Loucy (cell line): Measurements from ENCODE around the gene POLR3E.

ENCODE experiments used
- EZH2phosphoT487 ChIP-seq: fragments of 200-600 bp; IDR thresholded peaks from 2 replicates; pipeline ENCODE4 v1.6.1; 2018; ENCODE audit warnings: antibody characterized with exemption, mild to moderate bottlenecking, moderate library complexity, borderline replicate concordance
- TF ChIP-seq, protein P1 (sequence below): fragments of 200-600 bp; sonication (generic); conservative IDR thresholded peaks from 2 replicates; pipeline ENCODE4 v1.5.1; 2014; ENCODE audit warnings: mild to moderate bottlenecking, antibody characterized with exemption, low read length

DNA sequence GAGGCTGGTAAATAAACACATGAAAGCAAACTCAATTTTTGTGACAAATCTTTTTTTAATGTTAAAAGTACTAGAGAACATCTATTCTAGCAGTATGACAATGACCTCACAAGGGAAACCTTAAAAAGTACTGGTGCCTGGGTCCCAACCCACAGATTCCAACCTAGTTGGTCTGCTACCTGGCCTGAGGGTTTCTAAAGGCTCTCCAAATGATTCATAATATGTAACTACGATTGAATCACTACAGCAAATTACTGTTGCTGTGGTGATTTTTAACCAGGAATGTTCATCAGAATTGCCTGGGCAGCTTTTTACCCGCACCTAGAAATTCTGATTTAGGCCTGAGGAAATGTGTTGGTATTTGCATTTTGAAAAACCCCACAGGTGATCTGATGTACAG is 51.1 kb downstream of the POLR3E start:
- TF ChIP-seq, protein P1, sequence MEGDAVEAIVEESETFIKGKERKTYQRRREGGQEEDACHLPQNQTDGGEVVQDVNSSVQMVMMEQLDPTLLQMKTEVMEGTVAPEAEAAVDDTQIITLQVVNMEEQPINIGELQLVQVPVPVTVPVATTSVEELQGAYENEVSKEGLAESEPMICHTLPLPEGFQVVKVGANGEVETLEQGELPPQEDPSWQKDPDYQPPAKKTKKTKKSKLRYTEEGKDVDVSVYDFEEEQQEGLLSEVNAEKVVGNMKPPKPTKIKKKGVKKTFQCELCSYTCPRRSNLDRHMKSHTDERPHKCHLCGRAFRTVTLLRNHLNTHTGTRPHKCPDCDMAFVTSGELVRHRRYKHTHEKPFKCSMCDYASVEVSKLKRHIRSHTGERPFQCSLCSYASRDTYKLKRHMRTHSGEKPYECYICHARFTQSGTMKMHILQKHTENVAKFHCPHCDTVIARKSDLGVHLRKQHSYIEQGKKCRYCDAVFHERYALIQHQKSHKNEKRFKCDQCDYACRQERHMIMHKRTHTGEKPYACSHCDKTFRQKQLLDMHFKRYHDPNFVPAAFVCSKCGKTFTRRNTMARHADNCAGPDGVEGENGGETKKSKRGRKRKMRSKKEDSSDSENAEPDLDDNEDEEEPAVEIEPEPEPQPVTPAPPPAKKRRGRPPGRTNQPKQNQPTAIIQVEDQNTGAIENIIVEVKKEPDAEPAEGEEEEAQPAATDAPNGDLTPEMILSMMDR: no peak
- no peak for TF ChIP-seq EZH2phosphoT487
